Mesothelial cell of epicardium (in vitro differentiated cells): ENCODE results near the gene CHAC1. TPM values are rescaled to one million over a fixed set of nuclear protein-coding genes. Genes with fewer than 3 reads are reported as not detected.

ENCODE experiments used
- DNase-seq, 2 experiments: peaks; one replicate each; pipeline ENCODE4 v3.0.0; 2021; ENCODE audit warnings: low spot score in 2 of 2; ENCODE audit not compliant: unreplicated experiment in 2 of 2
- H3K27ac Mint-ChIP-seq: 2 replicates; pipeline ENCODE4 v1.8.0; 2021; ENCODE audit warnings: mixed read lengths
- H3K27me3 Mint-ChIP-seq: 2 replicates; pipeline ENCODE4 v1.8.0; 2021; ENCODE audit warnings: low read depth, mixed read lengths
- H3K36me3 Mint-ChIP-seq: 2 replicates; pipeline ENCODE4 v1.8.0; 2021; ENCODE audit warnings: mixed read lengths
- H3K4me1 Mint-ChIP-seq: 2 replicates; pipeline ENCODE4 v1.8.0; 2021; ENCODE audit warnings: mixed read lengths
- H3K4me3 Mint-ChIP-seq: 2 replicates; pipeline ENCODE4 v1.8.0; 2021; ENCODE audit warnings: mild to moderate bottlenecking, moderate library complexity, mixed read lengths
- H3K9me3 Mint-ChIP-seq: 2 replicates; pipeline ENCODE4 v1.8.0; 2021; ENCODE audit warnings: mixed read lengths
- total RNA-seq: library from RNA; stranded (reverse); gene quantifications from 3 replicates; pipeline ENCODE4 v1.2.1, GENCODE V29; 2021
- TF ChIP-seq, protein P1 (sequence below): fragments of 200-600 bp; sonication (generic); IDR thresholded peaks from one replicate; pipeline ENCODE4 v1.5.0; 2021; ENCODE audit warnings: antibody characterized with exemption; ENCODE audit not compliant: unreplicated experiment

The CHAC1 gene
- total RNA-seq, 1 donor from 2014 or later: 2.7 TPM

- no peak for DNase-seq
- no peak overlapping the region for H3K27ac Mint-ChIP-seq
- H3K4me1 Mint-ChIP-seq: no peaks in the 10 kb centered on the region
- H3K4me3 Mint-ChIP-seq: no peak overlapping the region
- TF ChIP-seq, protein P1, sequence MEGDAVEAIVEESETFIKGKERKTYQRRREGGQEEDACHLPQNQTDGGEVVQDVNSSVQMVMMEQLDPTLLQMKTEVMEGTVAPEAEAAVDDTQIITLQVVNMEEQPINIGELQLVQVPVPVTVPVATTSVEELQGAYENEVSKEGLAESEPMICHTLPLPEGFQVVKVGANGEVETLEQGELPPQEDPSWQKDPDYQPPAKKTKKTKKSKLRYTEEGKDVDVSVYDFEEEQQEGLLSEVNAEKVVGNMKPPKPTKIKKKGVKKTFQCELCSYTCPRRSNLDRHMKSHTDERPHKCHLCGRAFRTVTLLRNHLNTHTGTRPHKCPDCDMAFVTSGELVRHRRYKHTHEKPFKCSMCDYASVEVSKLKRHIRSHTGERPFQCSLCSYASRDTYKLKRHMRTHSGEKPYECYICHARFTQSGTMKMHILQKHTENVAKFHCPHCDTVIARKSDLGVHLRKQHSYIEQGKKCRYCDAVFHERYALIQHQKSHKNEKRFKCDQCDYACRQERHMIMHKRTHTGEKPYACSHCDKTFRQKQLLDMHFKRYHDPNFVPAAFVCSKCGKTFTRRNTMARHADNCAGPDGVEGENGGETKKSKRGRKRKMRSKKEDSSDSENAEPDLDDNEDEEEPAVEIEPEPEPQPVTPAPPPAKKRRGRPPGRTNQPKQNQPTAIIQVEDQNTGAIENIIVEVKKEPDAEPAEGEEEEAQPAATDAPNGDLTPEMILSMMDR: no peak
- H3K36me3 Mint-ChIP-seq: peaks cover 23% of the 10 kb centered on the region
- no peaks in the 10 kb centered on the region for H3K9me3 Mint-ChIP-seq
- H3K27me3 Mint-ChIP-seq: no peaks in the 10 kb centered on the region
Observed at GRCh38 chr15:40976819-40977218, 23.5 kb downstream of the CHAC1 start.

GRCh38 chr15:40978141-40978540 is 24.9 kb downstream of the CHAC1 start:
- Mint-ChIP-seq H3K4me3 (no peak overlapping the region), H3K9me3 (no peaks in the 10 kb centered on the region), H3K36me3 (peaks cover 31% of the 10 kb centered on the region), H3K4me1 (no peaks in the 10 kb centered on the region), H3K27me3 (no peaks in the 10 kb centered on the region), H3K27ac (no peak overlapping the region)
- no peak for DNase-seq
- TF ChIP-seq, protein P1: no peak

GRCh38 chr15:40978562-40978961 is 25.3 kb downstream of the CHAC1 start:
- Mint-ChIP-seq H3K9me3 (no peaks in the 10 kb centered on the region), H3K27me3 (no peaks in the 10 kb centered on the region), H3K4me3 (no peak overlapping the region), H3K36me3 (peaks cover 34% of the 10 kb centered on the region), H3K4me1 (no peaks in the 10 kb centered on the region), H3K27ac (no peak overlapping the region)
- DNase-seq: no peak
- TF ChIP-seq, protein P1: no peak

DNA sequence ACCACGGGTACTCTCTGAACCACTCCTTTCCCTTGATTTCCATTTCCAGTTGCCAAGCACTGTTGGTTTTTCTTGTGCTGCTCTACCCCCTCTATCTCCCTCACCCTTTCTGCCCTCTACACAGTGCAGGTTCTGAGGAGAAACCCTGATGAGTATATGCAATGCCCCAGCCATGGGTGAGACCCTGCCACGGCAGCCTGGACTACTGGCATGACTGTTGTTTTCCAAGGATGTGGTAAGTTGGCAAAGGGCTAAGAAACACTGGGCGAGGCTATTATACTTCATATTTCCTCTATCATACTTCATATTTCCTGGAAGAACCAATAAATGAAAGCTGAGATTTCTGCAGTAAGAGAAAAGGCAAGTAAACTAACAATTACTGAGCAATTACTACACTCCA is 27.9 kb downstream of the CHAC1 start:
- H3K27me3 Mint-ChIP-seq: no peaks in the 10 kb centered on the region
- H3K36me3 Mint-ChIP-seq: peaks cover 42% of the 10 kb centered on the region
- DNase-seq: no peak
- TF ChIP-seq, protein P1: no peak
- H3K4me3 Mint-ChIP-seq: no peak overlapping the region
- H3K9me3 Mint-ChIP-seq: no peaks in the 10 kb centered on the region
- no peaks in the 10 kb centered on the region for H3K4me1 Mint-ChIP-seq
- no peak overlapping the region for H3K27ac Mint-ChIP-seq

- Mint-ChIP-seq H3K4me3 (no peak overlapping the region), H3K9me3 (no peaks in the 10 kb centered on the region), H3K27ac (no peak overlapping the region), H3K27me3 (no peaks in the 10 kb centered on the region), H3K4me1 (peaks cover 6% of the 10 kb centered on the region), H3K36me3 (peaks cover 46% of the 10 kb centered on the region)
- TF ChIP-seq, protein P1: no peak
- DNase-seq: no peak
Observed at GRCh38 chr15:40982855-40983254, 29.6 kb downstream of the CHAC1 start.

DNA sequence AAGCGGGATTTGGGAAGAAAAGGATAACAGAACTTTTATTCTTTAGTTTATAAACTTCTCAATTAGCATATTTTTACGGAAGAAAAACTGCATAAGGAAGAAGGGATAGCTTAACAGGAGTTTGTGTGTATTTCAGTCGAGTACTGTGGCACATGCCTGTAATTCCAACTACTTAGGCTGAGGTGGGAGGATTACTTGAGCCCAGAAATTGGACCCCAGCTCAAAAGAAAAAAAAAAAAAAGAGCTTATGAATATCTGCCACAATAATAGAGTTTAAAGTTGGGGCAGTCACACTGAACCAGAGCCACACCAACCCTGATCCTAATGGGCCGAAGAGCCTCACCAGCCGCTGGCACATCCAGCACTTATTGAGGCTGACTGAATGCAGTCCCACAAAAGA is 31.1 kb downstream of the CHAC1 start:
- no peak overlapping the region for H3K4me3 Mint-ChIP-seq
- peaks cover 6% of the 10 kb centered on the region for H3K4me1 Mint-ChIP-seq
- DNase-seq: no peak
- TF ChIP-seq, protein P1: no peak
- H3K27me3 Mint-ChIP-seq: no peaks in the 10 kb centered on the region
- H3K36me3 Mint-ChIP-seq: peaks cover 49% of the 10 kb centered on the region
- no peak overlapping the region for H3K27ac Mint-ChIP-seq
- H3K9me3 Mint-ChIP-seq: no peaks in the 10 kb centered on the region
